Measurements from ENCODE around the gene ATP8B2. TPM values are rescaled to one million over a fixed set of nuclear protein-coding genes. Genes with fewer than 3 reads are reported as not detected.

ATP8B2 gene
- total RNA-seq, 1 experiment from 2014 or later, result 22.1 TPM

GRCh38 chr1:154398141-154398540, 72.8 kb downstream of the ATP8B2 start:
- no peaks in the 10 kb centered on the region for H3K9me2 ChIP-seq (ENCODE audit: insufficient read depth)
- POLR2A ChIA-PET, result no interaction called here
- H3K4me3 ChIP-seq (replicated peaks in 1 of 2; ENCODE audit: low read depth in 1 of 2, low read length in 2 of 2), result no peak overlapping the region
- H3K9me3 ChIP-seq (ENCODE audit: control insufficient read depth in 1 of 2, insufficient read depth in 1 of 2, low read depth in 1 of 2, low read length in 2 of 2), result no peaks in the 10 kb centered on the region
- no peaks in the 10 kb centered on the region for H3K27me3 ChIP-seq (ENCODE audit: insufficient read depth, low read length)
- ATAC-seq (no peak), DNase-seq (ENCODE audit: low read depth, low spot score) (no peak)
- H3K4me2 ChIP-seq (ENCODE audit: low read length), result no peak overlapping the region
- intact Hi-C loops (cut with micrococcal nuclease), result no loop called here
- no peak for TF ChIP-seq ATF3 (IDR thresholded peaks at IDR 0.05)
- no peak for TF ChIP-seq CTCF (IDR thresholded peaks at IDR 0.05 in 2 of 3, conservative IDR thresholded peaks at IDR 0.05 in 1 of 3; ENCODE audit: borderline replicate concordance in 1 of 3, insufficient read depth in 1 of 3, low read depth in 2 of 3, low read length in 2 of 3)
- no peak for TF ChIP-seq TCF7L2 (IDR thresholded peaks at IDR 0.05; ENCODE audit: borderline replicate concordance, extremely low read depth, insufficient read depth, insufficient read length)
- TF ChIP-seq POLR2A (IDR thresholded peaks at IDR 0.05; ENCODE audit: borderline replicate concordance, extremely low read depth, insufficient read depth, insufficient read length), result no peak
- TF ChIP-seq, protein P1, sequence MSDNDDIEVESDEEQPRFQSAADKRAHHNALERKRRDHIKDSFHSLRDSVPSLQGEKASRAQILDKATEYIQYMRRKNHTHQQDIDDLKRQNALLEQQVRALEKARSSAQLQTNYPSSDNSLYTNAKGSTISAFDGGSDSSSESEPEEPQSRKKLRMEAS (IDR thresholded peaks at IDR 0.05), result no peak
- TF ChIP-seq, protein P2, sequence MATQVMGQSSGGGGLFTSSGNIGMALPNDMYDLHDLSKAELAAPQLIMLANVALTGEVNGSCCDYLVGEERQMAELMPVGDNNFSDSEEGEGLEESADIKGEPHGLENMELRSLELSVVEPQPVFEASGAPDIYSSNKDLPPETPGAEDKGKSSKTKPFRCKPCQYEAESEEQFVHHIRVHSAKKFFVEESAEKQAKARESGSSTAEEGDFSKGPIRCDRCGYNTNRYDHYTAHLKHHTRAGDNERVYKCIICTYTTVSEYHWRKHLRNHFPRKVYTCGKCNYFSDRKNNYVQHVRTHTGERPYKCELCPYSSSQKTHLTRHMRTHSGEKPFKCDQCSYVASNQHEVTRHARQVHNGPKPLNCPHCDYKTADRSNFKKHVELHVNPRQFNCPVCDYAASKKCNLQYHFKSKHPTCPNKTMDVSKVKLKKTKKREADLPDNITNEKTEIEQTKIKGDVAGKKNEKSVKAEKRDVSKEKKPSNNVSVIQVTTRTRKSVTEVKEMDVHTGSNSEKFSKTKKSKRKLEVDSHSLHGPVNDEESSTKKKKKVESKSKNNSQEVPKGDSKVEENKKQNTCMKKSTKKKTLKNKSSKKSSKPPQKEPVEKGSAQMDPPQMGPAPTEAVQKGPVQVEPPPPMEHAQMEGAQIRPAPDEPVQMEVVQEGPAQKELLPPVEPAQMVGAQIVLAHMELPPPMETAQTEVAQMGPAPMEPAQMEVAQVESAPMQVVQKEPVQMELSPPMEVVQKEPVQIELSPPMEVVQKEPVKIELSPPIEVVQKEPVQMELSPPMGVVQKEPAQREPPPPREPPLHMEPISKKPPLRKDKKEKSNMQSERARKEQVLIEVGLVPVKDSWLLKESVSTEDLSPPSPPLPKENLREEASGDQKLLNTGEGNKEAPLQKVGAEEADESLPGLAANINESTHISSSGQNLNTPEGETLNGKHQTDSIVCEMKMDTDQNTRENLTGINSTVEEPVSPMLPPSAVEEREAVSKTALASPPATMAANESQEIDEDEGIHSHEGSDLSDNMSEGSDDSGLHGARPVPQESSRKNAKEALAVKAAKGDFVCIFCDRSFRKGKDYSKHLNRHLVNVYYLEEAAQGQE (IDR thresholded peaks at IDR 0.05; ENCODE audit: low read depth), result no peak
- TF ChIP-seq SP1 (IDR thresholded peaks at IDR 0.05; ENCODE audit: low read depth), result no peak
- TF ChIP-seq SRF (IDR thresholded peaks at IDR 0.05; ENCODE audit: low read depth), result no peak
- TF ChIP-seq JUND (IDR thresholded peaks at IDR 0.05), result no peak
- TF ChIP-seq SIN3A (IDR thresholded peaks at IDR 0.05; ENCODE audit: low read depth), result no peak
- TF ChIP-seq FOSL1 (IDR thresholded peaks at IDR 0.05; ENCODE audit: low read depth), result no peak
- TF ChIP-seq RAD21 (IDR thresholded peaks at IDR 0.05; ENCODE audit: low read depth), result no peak
- TF ChIP-seq EGR1 (IDR thresholded peaks at IDR 0.05; ENCODE audit: low read depth), result no peak
- TF ChIP-seq ELF1 (IDR thresholded peaks at IDR 0.05; ENCODE audit: borderline replicate concordance, low read depth), result no peak
- H2AFZ ChIP-seq (ENCODE audit: low read depth, low read length, poor library complexity, severe bottlenecking), result no peak overlapping the region
- H4K20me1 ChIP-seq (ENCODE audit: insufficient read depth), result no peaks in the 10 kb centered on the region
- no peak overlapping the region for H3K9ac ChIP-seq (ENCODE audit: low read length)
- H3K4me1 ChIP-seq (ENCODE audit: control insufficient read depth in 1 of 2, insufficient read depth in 2 of 2, low read length in 2 of 2), result no peaks in the 10 kb centered on the region
- no peaks in the 10 kb centered on the region for H3K36me3 ChIP-seq (ENCODE audit: control insufficient read depth in 1 of 2, insufficient read depth in 2 of 2, low read length in 2 of 2)
- RAD21 ChIA-PET (ENCODE audit: low non-redundant PET in 1 of 2, low total read pairs in 2 of 2, uncharacterized antibody in 2 of 2, unreplicated experiment in 2 of 2), result interaction anchor here in 1 of 2 experiments (0.6 kb wide), 1 partner anchor 393 kb away, joined by 5 read pairs; no protein-coding TSS in a partner anchor
- H3K27ac ChIP-seq (ENCODE audit: low read depth, low read length), result no peak overlapping the region
- CTCF ChIA-PET, result no interaction called here
- BruUV-seq (replicated peaks), result no TSS peak
- H3K79me2 ChIP-seq (ENCODE audit: insufficient read depth, low read length), result no peaks in the 10 kb centered on the region
